HEK293T (cell line): ENCODE results near the gene RNASE9.

ENCODE experiments used
- ARNT ChIP-seq: fragments of 450-650 bp; IDR thresholded peaks from 2 replicates; pipeline ENCODE4 v1.6.1; 2017; ENCODE audit warnings: mild to moderate bottlenecking
- BHLHE40 ChIP-seq: fragments of 450-650 bp; IDR thresholded peaks from 2 replicates; pipeline ENCODE4 v1.6.1; 2016; ENCODE audit warnings: mild to moderate bottlenecking, moderate library complexity, borderline replicate concordance
- CTBP1 ChIP-seq: fragments of 450-650 bp; IDR thresholded peaks from 2 replicates; pipeline ENCODE4 v1.6.1; 2016; ENCODE audit warnings: borderline replicate concordance
- ELF4 ChIP-seq: fragments of 450-650 bp; IDR thresholded peaks from 2 replicates; pipeline ENCODE4 v1.6.1; 2017; ENCODE audit warnings: antibody characterized with exemption
- FOXA1 ChIP-seq: fragments of 450-650 bp; IDR thresholded peaks from 2 replicates; pipeline ENCODE4 v1.6.1; 2016; ENCODE audit warnings: mild to moderate bottlenecking
- FOXK2 ChIP-seq: fragments of 450-650 bp; IDR thresholded peaks from 2 replicates; pipeline ENCODE4 v1.6.1; 2016; ENCODE audit warnings: mild to moderate bottlenecking
- FOXM1 ChIP-seq: fragments of 450-650 bp; IDR thresholded peaks from 2 replicates; pipeline ENCODE4 v1.6.1; 2017; ENCODE audit warnings: mild to moderate bottlenecking, borderline replicate concordance
- HDGF ChIP-seq: fragments of 450-650 bp; IDR thresholded peaks from 2 replicates; pipeline ENCODE4 v1.6.1; 2017; ENCODE audit warnings: antibody characterized with exemption, borderline replicate concordance
- L3MBTL2 ChIP-seq: fragments of 450-650 bp; conservative IDR thresholded peaks from 2 replicates; pipeline ENCODE4 v1.6.1; 2016; ENCODE audit warnings: mild to moderate bottlenecking
- SP1 ChIP-seq: fragments of 450-650 bp; IDR thresholded peaks from 2 replicates; pipeline ENCODE4 v1.6.1; 2017
- SUZ12 ChIP-seq: fragments of 450-650 bp; IDR thresholded peaks from 2 replicates; pipeline ENCODE4 v1.6.1; 2016; ENCODE audit warnings: mild to moderate bottlenecking
- TARDBP ChIP-seq: fragments of 450-650 bp; IDR thresholded peaks from 2 replicates; pipeline ENCODE4 v1.6.1; 2016
- ZNF384 ChIP-seq: fragments of 450-650 bp; IDR thresholded peaks from 2 replicates; pipeline ENCODE4 v1.6.1; 2016
- TF ChIP-seq, protein P1 (sequence below): fragments of 450-650 bp; IDR thresholded peaks from 2 replicates; pipeline ENCODE4 v1.6.1; 2016

DNA sequence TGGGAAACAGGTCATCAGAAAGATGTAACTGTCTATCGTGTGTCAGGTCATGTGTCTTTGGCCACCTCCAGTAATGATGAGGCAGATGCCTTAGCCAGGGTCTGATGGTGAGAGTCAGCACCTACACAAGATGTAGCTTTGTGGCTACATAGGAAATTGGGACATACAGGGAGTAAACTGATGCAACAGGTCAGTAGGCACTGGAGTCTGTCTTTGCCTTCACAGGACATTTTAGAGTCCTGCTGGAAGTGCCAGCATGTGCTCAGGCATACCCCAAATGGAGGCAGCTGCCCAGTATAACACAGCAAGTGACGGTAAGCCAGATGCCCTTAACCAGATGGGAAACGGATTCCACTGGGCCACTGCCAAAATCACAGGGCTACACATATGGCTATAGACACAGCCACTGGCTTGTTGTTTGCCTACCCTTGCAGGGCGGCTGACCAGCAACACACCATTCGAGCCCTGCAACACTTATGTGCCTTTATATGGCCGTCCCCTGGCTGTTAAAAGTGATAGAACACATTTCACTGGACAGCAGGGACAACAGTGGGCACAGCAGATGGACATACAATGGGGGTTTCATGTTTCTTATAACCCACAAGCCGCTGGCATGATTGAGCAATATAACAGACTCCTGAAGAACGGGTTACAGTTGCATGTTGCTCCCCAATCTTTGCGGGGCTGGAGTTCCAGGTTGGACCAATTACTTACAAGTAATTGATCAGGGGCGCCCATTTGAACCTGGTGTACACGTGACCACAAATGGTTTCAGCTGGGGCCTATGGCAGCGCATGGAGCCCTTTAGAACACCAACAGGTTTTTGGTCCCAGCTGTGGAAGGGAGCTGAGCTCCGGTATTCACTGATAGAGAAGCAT is 43.2 kb upstream of the RNASE9 start:
- TF ChIP-seq FOXM1 (no peak), BHLHE40 (no peak), FOXK2 (no peak), HDGF (no peak), L3MBTL2 (no peak), FOXA1 (no peak), ZNF384 (no peak), CTBP1 (no peak), TARDBP (no peak), SP1 (no peak), ELF4 (no peak), SUZ12 (no peak), ARNT (no peak)
- TF ChIP-seq, protein P1, sequence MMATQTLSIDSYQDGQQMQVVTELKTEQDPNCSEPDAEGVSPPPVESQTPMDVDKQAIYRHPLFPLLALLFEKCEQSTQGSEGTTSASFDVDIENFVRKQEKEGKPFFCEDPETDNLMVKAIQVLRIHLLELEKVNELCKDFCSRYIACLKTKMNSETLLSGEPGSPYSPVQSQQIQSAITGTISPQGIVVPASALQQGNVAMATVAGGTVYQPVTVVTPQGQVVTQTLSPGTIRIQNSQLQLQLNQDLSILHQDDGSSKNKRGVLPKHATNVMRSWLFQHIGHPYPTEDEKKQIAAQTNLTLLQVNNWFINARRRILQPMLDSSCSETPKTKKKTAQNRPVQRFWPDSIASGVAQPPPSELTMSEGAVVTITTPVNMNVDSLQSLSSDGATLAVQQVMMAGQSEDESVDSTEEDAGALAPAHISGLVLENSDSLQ = no peak
